Astrocyte (in vitro differentiated cells and primary cell): Measurements from ENCODE around the gene NEFH.

ENCODE experiments used
- EZH2 ChIP-seq: IDR thresholded peaks from 2 replicates; pipeline ENCODE4 v1.6.1; 2012; ENCODE audit warnings: mild to moderate bottlenecking, low read length, inconsistent platforms; ENCODE audit not compliant: insufficient read depth
- TF ChIP-seq, protein P1 (sequence below): IDR thresholded peaks from 2 replicates; pipeline ENCODE4 v1.5.1; 2011; ENCODE audit warnings: low read depth, mild to moderate bottlenecking, inconsistent platforms, low read length, moderate library complexity; ENCODE audit not compliant: insufficient read depth

DNA sequence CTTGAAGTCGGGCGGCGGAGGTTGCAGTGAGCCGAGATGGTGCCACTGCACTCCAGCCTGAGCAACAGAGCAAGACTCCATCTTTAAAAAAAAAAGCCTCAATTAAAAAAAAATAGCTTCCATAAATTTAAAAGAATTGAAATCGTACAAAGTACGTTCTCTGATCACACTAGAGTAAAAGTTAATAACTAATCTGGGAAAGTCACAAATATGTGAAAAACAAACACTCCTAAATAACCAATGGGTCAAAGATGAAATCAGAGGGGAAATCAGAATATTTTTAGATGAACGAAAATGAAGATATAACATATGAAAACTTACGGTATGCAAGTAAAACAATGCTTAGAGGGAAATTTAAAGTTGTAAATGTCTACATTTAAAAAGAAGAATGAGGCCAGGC is 19.8 kb downstream of the NEFH start:
- TF ChIP-seq, protein P1, sequence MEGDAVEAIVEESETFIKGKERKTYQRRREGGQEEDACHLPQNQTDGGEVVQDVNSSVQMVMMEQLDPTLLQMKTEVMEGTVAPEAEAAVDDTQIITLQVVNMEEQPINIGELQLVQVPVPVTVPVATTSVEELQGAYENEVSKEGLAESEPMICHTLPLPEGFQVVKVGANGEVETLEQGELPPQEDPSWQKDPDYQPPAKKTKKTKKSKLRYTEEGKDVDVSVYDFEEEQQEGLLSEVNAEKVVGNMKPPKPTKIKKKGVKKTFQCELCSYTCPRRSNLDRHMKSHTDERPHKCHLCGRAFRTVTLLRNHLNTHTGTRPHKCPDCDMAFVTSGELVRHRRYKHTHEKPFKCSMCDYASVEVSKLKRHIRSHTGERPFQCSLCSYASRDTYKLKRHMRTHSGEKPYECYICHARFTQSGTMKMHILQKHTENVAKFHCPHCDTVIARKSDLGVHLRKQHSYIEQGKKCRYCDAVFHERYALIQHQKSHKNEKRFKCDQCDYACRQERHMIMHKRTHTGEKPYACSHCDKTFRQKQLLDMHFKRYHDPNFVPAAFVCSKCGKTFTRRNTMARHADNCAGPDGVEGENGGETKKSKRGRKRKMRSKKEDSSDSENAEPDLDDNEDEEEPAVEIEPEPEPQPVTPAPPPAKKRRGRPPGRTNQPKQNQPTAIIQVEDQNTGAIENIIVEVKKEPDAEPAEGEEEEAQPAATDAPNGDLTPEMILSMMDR = no peak
- no peak for TF ChIP-seq EZH2
